WERI-Rb-1 (cell line): ENCODE results near the gene EHBP1L1.

Source experiments
- DNase-seq: peaks from one replicate; pipeline ENCODE4 v3.0.0-alpha.2; 2020
- H3K27ac ChIP-seq: fragments of 250-450 bp; sonication (Bioruptor Pico); 2 replicates; pipeline ENCODE4 v1.5.1; 2020; ENCODE audit warnings: mild to moderate bottlenecking, moderate library complexity
- H3K27me3 ChIP-seq: fragments of 250-450 bp; sonication (Bioruptor Pico); 2 replicates; pipeline ENCODE4 v1.5.1; 2021; ENCODE audit warnings: mild to moderate bottlenecking, low read depth, moderate library complexity; ENCODE audit not compliant: insufficient read depth, severe bottlenecking
- H3K36me3 ChIP-seq: fragments of 250-450 bp; sonication (Bioruptor Pico); 2 replicates; pipeline ENCODE4 v1.5.1; 2020; ENCODE audit warnings: mild to moderate bottlenecking, moderate library complexity
- H3K4me3 ChIP-seq: 2 replicates; pipeline ENCODE4 v1.5.1; 2011; ENCODE audit warnings: low read depth, mild to moderate bottlenecking, control low read depth, low read length
- H3K9me3 ChIP-seq: fragments of 250-450 bp; sonication (Bioruptor Pico); 2 replicates; pipeline ENCODE4 v1.5.1; 2021; ENCODE audit warnings: mild to moderate bottlenecking, moderate library complexity; ENCODE audit not compliant: severe bottlenecking
- CTCF ChIP-seq: IDR thresholded peaks from 2 replicates; pipeline ENCODE4 v1.5.1; 2011; ENCODE audit warnings: low read depth, mild to moderate bottlenecking, control low read depth, inconsistent platforms, low read length

Gene EHBP1L1

GRCh38 chr11:65538232-65538914 is 37.5 kb upstream of the EHBP1L1 start:
- Histone ChIP-seq H3K36me3 (peaks cover 43% of the 10 kb centered on the region), H3K27me3 (no peaks in the 10 kb centered on the region), H3K9me3 (no peaks in the 10 kb centered on the region), H3K4me3 (no peak overlapping the region), H3K27ac (peak overlapping the region; percentile 77)
- no peak for TF ChIP-seq CTCF
- DNase-seq = no peak

GRCh38 chr11:65538915-65539743 is 36.7 kb upstream of the EHBP1L1 start:
- H3K4me3 ChIP-seq = no peak overlapping the region
- no peak for DNase-seq

GRCh38 chr11:65539744-65540289 is 36.0 kb upstream of the EHBP1L1 start:
- H3K9me3 ChIP-seq = no peaks in the 10 kb centered on the region
- no peaks in the 10 kb centered on the region for H3K27me3 ChIP-seq
- H3K4me3 ChIP-seq = no peak overlapping the region
- no peak overlapping the region for H3K27ac ChIP-seq
- TF ChIP-seq CTCF = no peak
- no peak for DNase-seq
- peaks cover 39% of the 10 kb centered on the region for H3K36me3 ChIP-seq

More at GRCh38 chr11:65538915-65539743, 36.7 kb upstream of the EHBP1L1 start:
- no peaks in the 10 kb centered on the region for H3K9me3 ChIP-seq
- no peaks in the 10 kb centered on the region for H3K27me3 ChIP-seq
- H3K36me3 ChIP-seq = peaks cover 39% of the 10 kb centered on the region
- H3K27ac ChIP-seq = peak overlapping the region; percentile 77; the same call in 1 of the 2 replicates
- TF ChIP-seq CTCF = no peak

- peak; percentile 71 for TF ChIP-seq CTCF
- Histone ChIP-seq H3K9me3 (no peaks in the 10 kb centered on the region), H3K36me3 (peaks cover 35% of the 10 kb centered on the region), H3K27me3 (no peaks in the 10 kb centered on the region), H3K27ac (no peak overlapping the region), H3K4me3 (no peak overlapping the region)
- peak; percentile 83 for DNase-seq
These were observed 35.4 kb upstream of the EHBP1L1 start for GRCh38 chr11:65540290-65541092.

- H3K4me3 ChIP-seq = no peak overlapping the region
- H3K9me3 ChIP-seq = no peaks in the 10 kb centered on the region
- no peaks in the 10 kb centered on the region for H3K27me3 ChIP-seq
- peaks cover 27% of the 10 kb centered on the region for H3K36me3 ChIP-seq
- no peak for TF ChIP-seq CTCF
- H3K27ac ChIP-seq = no peak overlapping the region
- DNase-seq = no peak
These were observed 34.5 kb upstream of the EHBP1L1 start for GRCh38 chr11:65541093-65541982.
